Amniotic epithelial cell (primary cell): Measurements from ENCODE around the gene CTU1.

Source experiments
- DNase-seq: peaks from one replicate; pipeline ENCODE4 v3.0.0-alpha.2; 2010; ENCODE audit warnings: low read depth

Gene CTU1

GRCh38 chr19:51082611-51083010 lies 25.6 kb downstream of the CTU1 start, which contains the start of gene KLK14:
Gene KLK14 (minus strand): TSS chr19:51082887. CDS start chr19:51082614, 273 bp downstream.
- no peak for DNase-seq

GRCh38 chr19:51081476-51081875 lies 26.7 kb downstream of the CTU1 start:
- DNase-seq: no peak

- no peak for DNase-seq
Measured at GRCh38 chr19:51079481-51080110, 28.6 kb downstream of the CTU1 start.

DNA sequence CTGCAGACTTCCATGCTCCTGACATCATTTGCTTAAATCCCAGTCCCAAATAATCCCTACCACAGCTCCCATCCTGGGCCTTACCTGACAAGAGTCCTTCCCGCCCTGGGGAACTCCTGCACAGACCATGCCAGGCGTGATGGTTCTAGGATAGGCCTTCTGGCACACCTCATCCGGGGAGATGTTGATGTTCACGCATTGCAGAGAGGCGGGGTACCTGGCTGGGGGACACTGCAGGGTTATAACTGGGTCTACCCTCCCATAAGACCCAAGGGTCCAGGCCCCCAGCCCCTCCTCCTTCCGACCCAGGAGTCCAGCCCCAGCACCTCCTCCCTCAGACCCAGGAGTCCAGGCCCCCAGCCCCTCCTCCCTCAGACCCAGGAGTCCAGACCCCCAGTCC lies 29.5 kb downstream of the CTU1 start:
- DNase-seq: no peak

DNA sequence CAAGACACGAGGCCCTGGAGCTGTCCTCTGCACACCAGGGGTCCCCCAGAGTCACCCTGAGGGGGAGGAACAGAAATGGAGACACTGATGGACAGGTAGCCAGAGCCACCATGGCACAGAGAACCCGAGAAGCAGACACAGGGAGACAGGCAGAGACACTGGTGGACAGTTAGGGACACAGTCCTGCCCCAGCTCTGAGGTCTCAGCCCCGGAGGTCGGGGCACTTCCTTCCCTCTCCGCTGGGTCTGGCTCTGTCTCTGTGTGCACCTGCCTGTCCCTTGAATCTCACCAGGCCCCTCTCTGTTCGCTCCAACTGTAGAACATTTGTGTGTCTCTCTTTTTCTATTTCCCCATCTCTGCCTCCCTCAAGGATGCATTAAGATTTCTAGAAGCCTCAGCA lies 30.1 kb downstream of the CTU1 start:
- no peak for DNase-seq

DNA sequence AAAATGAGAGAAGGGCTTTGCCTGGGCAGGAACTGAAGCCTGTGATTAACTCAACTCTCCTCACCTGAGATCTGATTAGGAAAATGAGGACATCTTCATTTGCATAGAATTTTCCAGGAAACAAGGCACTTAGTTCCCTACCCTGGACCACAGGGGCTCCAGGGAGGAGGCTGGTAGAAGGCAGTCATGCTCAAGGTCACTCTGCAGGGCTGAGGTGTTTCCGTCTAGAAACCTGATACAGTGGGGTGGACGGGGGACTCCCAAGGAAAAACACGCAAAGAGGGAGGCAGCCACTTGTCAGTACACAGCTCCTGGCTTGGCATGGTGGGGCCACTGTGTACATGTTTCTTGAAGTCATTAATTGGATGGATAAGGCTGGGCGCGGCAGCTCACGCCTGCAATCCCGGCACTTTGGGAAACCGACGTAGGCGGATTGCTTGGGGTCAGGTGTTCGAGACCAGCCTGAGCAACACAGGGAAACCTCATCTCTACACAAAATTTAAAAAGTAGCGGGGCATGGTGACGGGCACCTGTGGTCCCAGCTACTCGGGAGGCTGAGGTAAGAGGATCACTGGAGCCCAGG lies 31.5 kb downstream of the CTU1 start:
- DNase-seq: no peak

GRCh38 chr19:51075998-51076397 lies 32.2 kb downstream of the CTU1 start:
- DNase-seq: no peak

- DNase-seq: no peak
Measured at GRCh38 chr19:51071095-51071405, 37.2 kb downstream of the CTU1 start.

GRCh38 chr19:51070334-51071094 lies 37.7 kb downstream of the CTU1 start:
- DNase-seq: no peak

DNA sequence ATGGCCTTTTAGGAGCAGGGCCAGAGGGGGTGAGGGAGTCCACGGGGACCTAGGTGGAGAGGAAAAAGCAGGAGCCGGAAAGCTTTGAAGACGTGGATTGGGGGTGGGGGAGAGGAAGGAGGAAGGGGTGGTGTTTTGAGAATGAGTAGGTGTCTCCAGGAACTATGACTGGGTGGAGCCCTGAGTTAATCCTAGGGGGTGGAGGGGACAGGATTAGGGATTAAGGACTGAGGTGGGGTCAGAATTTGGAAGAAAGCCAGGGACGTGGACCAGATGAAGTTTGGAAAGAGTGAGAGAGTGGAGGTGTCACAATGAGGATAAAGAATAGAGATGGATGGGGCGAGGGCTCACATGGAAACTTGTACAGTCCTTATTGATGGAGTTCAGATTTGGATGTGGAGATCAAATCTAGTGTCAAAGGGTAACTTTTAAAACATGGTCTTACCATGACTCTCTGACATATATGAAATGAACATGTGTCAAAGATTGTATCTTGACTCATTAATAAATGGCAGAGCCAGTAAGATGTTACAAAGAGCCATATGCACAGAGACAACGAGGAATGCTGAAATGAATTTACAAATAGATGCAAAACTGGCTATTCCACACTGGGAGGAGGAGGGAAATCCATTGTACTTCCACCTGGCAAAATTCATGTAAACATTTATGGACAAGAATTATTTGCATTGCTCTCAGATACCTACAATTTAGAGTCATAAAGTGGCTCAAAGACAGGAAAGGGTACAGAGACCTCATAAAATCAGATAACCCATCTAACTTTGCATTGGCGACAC lies 41.6 kb downstream of the CTU1 start:
- no peak for DNase-seq

DNA sequence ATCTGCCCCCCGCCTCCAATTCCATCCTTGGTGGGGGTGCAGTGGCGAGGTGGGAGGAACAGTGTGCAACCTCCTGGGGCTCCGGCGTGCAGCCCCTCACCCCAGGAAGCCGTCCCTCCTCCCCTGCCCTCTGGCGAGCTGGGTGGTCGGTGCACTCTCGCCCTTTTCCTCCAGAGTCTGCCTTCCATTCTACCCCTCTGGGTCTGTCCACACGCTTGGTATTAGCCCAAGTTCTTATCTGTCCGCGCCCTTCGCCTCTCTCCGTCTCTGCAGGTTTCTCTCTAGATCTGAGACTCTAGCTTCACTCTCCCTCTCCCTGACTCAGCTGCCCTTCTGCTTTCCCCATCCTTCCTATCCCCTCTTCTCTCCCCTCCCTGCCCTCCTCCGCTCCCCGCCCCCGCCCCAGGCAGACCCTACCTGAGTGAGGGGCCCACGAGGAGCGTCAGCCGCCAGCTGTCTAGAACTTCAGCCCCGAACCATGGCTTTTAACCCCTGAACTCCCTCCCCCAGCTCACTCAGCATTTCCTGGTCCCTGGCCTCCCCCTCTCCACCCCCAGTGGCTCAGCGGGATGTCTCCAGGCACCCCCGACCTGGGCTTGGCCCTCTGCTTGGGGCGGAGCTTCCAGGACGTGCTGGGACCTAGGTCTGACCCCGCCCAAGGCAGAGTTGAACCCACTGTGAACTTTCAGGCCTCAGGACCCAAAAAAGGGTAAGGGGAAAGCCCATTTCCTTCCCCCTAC lies 42.8 kb downstream of the CTU1 start:
- no peak for DNase-seq

GRCh38 chr19:51064534-51065220 lies 43.5 kb downstream of the CTU1 start, which contains the start of gene KLK13:
Gene KLK13 (minus strand): TSS chr19:51065092. CDS start chr19:51065067, 25 bp downstream.
- DNase-seq: peak; percentile 2

GRCh38 chr19:51063664-51064063 lies 44.5 kb downstream of the CTU1 start:
- DNase-seq: no peak

DNA sequence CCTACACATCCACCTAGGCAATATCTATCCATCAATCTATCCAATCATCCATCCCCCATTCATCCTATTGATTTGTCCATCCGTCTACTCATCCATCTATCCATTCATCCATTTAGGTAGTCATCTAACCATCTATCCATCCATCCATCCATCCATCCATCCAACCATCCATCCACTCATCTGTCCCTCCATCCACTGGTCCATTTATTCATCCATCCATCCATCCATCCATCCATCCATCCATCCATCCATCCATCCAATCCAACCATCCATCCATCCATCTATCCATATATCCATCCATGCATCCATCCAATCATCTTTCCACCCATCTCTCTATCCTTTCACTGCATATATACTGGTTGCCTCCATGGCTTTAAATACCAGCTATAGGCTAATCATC lies 47.2 kb downstream of the CTU1 start:
- DNase-seq: no peak

DNA sequence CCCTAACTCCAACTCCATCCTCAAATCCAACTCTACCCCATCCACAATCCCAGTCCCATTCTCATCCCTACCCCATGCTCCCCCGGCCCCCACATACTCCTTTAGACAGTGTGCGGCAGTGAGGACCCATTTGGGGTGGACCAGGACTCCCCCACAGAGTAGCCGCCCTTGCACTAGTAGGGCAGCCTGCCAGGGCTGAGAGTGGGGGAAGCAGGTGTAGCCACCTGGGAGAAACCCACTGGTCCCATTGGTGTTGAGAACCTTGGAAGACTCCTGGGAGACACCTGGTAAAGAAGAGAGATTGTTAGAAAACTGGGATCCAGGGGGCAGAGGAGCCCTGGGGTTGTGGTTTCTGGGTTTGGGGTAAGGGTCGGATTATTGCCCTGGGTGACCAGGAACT lies 47.9 kb downstream of the CTU1 start:
- no peak for DNase-seq

- DNase-seq: no peak
Measured at GRCh38 chr19:51059715-51060114, 48.5 kb downstream of the CTU1 start.

DNA sequence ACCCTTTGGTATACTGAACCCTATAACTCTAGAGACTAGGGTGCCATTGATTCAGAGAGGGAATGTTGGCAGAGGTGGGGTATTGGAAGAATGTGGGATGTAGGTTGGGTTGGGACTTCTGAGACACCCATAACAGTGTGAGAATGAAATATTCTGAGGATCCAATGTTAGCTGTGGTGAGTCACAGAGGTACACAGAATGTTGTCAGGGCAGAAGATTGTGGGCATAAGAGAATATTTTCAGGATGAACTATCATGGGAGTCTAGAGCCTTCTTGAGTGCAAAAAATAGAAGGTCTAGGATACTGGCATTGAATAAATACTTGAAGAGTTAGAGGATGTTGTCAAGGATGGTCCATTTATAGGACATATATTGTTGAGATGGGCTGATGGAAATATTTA lies 52.3 kb downstream of the CTU1 start:
- DNase-seq: no peak
